Stimulated activated CD8-positive, alpha-beta memory T cell treated with anti-CD3 and anti-CD28 coated beads, Interleukin-15, amount 100 ng/mL, for 4 hours (primary cell): ENCODE data around the gene IL1RN.

Experiments
- DNase-seq, 2 donors: peaks; one replicate each; pipeline ENCODE4 v3.0.0-alpha.2; 2020; ENCODE audit warnings: low read depth in 2 of 2

Gene IL1RN

DNA sequence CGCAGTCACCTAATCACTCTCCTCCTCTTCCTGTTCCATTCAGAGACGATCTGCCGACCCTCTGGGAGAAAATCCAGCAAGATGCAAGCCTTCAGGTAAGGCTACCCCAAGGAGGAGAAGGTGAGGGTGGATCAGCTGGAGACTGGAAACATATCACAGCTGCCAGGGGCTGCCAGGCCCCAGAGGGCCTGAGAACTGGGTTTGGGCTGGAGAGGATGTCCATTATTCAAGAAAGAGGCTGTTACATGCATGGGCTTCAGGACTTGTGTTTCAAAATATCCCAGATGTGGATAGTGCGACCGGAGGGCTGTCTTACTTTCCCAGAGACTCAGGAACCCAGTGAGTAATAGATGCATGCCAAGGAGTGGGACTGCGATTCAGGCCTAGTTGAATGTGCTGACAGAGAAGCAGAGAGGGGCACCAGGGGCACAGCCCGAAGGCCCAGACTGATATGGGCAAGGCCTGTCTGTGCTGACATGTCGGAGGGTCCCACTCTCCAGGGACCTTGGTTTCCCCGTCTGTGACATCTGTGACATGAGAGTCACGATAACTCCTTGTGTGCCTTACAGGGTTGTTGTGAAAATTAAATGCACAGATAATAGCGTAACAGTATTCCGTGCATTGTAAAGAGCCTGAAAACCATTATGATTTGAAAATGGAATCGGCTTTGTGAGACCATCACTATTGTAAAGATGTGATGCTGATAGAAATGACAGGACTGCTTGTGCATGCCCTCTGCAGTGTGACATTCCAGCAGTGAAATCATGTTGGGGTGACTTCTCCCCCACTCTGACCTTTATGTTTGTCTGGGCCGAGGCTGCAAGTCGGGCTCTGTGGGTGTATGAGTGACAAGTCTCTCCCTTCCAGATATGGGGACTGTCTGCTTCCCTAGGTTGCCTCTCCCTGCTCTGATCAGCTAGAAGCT lies 510 bp downstream of the IL1RN start:
- no peak for DNase-seq

DNA sequence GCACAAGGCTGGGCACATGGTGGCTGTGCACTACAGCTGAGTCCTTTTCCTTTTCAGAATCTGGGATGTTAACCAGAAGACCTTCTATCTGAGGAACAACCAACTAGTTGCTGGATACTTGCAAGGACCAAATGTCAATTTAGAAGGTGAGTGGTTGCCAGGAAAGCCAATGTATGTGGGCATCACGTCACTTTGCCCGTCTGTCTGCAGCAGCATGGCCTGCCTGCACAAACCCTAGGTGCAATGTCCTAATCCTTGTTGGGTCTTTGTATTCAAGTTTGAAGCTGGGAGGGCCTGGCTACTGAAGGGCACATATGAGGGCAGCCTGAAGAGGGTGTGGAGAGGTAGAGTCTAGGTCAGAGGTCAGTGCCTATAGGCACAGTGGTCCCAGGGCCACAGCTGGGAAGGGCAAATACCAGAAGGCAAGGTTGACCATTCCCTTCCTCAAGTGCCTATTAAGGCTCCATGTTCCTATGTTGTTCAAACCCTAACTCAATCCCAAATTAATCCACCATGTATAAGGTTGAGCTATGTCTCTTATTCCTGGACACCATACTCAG lies 2.2 kb downstream of the IL1RN start:
- DNase-seq = no peak

DNA sequence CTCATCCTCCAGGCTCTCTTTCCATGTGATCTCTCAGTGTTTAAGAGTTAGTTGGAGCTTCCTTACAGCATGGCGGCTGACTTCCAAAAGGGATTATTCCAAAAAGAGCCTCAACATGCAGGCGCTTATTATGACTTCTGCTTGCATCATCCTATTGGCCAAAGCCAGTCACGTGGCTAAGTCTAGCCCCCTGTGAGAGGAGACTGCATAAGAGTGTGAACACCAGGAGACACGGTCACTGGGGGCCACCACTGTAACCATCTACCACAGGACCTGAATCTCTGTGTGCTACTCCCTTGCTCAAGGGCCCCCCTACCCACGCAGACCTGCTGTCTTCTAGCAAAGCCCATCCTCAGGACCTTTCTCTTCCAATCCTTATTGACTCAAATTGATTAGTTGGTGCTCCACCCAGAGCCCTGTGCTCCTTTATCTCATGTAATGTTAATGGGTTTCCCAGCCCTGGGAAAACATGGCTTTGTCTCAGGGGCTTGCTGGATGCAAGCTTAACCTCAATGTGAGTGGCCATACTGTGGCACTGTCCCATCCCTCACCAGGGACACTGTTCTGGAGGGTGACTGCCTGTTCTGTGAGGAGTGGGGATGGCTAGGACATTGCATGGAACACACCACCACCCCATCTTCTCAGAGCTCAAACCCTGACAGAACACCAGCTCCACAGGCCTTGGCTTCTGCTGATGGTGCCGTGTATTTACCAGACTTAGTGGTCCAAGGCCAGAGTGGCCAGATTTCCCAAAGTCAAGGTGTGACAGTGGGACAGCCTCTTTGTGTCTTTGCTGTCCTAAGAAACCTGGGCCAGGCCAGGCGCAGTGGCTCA lies 4.2 kb downstream of the IL1RN start:
- no peak for DNase-seq

DNA sequence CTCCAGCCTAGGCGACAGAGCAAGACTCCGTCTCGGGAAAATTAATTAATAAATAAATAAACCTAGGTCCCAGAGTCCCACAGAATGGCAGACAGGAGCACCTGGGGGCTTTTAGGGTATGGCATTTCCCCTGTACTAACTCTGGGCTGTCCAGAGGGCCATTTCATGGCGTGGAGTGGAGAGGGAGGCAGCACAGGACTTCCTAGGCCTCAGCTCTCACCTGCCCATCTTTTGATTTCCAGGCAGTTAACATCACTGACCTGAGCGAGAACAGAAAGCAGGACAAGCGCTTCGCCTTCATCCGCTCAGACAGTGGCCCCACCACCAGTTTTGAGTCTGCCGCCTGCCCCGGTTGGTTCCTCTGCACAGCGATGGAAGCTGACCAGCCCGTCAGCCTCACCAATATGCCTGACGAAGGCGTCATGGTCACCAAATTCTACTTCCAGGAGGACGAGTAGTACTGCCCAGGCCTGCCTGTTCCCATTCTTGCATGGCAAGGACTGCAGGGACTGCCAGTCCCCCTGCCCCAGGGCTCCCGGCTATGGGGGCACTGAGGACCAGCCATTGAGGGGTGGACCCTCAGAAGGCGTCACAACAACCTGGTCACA lies 5.1 kb downstream of the IL1RN start:
- DNase-seq = no peak

DNA sequence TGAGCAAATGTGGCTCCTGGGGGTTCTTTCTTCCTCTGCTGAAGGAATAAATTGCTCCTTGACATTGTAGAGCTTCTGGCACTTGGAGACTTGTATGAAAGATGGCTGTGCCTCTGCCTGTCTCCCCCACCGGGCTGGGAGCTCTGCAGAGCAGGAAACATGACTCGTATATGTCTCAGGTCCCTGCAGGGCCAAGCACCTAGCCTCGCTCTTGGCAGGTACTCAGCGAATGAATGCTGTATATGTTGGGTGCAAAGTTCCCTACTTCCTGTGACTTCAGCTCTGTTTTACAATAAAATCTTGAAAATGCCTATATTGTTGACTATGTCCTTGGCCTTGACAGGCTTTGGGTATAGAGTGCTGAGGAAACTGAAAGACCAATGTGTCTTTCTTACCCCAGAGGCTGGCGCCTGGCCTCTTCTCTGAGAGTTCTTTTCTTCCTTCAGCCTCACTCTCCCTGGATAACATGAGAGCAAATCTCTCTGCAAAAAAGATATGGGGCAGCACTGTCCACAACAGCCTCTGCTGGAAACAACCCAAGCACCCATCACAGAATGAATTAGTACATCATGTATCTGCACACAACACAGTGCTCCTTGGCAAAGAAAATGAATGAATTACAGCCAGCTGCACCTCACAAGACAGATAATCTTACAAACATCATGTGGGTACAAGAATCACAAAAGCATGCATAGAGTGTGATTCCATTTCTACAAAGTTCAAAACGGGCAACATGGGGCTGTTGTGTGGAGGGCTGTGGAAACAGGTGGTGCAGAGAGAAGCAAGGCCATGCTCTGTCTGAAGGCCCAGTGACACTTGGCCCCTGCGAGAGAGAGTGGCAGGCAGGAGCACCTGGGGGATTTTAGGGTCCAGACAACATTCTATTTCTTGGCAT lies 6.6 kb downstream of the IL1RN start:
- no peak for DNase-seq

DNA sequence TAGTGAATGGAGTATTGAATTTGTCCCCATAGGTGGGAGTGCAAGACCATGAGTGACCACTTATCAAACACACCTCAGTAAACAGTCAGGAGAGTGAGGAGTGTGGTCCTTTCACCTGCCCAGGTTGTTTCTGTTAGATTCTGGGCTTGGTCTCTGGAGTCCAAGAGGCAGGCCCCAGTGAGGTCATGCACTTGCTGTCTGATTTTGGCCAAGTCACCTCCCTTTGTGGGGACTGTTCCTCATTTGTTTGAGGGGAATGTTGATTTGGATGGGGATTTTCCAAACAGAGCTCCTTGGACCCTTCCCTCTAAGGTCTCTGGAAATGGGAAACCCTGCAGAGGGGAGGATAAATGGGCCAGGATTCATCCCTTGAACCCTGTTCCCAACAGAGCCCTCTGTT lies 7.3 kb downstream of the IL1RN start:
- no peak for DNase-seq

DNA sequence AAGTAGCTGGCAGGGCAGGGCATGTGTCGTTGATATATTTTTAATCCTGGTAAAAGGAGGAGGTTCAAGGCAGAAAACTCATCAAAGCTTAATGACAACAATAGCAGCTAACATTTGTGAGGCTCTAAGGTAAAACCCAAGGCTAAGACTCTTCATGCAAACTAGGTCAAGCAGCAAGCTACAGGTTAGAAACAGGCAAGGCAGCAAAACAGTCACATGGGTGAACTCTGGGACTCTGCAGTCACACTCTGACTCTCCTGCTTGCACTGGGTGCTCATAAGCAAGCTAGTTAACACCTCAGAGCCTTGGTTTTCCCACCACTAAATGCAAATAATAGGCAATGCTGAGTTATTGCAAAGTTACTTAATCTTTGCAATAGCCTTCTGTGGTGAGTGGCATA lies 7.9 kb downstream of the IL1RN start:
- DNase-seq = no peak

DNA sequence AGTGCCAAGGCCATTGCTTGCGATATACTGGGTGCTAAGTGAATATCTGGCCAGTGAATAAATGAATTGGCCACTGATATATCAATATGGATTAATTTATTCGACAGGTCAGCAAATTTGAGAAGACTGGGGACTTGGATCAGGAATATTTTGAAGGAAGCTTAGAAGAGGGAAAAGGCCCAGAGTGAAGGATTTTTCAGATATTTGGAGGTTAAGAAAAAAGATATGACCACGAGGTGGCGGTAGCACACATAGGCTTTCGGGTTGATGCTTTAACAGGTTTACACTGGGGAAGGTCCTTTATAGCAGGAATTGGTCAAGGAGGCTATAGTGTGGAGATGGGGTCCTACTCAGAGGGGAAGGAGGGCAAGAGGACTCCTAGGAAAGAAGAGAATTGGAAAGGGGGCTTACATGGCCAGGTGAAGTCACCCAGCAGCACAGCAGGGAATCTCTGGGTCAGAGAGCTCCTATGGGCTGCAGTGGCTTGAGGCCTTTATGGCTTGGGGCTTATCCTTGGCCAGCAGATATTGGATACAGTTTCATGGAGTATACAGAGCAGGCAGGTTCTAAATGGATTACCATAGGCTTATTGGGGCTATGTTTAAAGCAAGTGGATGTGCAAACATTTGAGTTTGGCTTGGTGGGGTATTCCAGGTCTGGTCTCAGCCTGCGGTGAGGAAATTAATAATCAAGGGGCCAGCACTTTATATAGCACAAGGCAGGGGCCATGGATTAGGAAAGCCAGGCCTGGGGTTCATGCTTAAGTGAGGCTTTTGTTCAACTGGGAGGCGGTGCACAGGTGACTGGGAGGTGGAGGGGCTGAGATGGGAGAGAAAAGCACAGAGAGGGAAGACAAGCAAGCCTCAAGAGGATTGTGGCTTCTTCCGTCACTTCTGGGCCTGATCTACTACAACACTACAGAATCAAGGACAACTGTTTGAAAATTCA lies 9.7 kb downstream of the IL1RN start:
- no peak for DNase-seq

DNA sequence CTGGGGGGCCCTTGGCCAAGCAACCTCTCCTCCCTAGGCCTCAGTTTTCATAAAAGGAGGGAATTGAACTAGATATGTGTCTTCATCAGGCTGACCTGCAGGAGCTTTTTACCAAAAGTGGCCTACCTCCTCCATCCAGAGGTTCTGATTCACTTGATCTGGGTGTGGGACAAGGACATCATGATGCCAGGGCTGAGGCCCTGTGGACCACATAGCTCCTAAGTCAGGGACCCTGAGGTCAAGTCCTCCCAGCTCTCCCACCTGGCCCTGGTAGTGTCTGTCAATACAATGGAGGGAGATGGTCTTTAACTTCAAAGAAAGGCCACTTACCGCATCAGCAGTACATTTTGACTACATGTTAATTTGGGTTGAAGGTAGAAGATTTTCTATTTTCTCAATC lies 10.4 kb downstream of the IL1RN start:
- DNase-seq = no peak

DNA sequence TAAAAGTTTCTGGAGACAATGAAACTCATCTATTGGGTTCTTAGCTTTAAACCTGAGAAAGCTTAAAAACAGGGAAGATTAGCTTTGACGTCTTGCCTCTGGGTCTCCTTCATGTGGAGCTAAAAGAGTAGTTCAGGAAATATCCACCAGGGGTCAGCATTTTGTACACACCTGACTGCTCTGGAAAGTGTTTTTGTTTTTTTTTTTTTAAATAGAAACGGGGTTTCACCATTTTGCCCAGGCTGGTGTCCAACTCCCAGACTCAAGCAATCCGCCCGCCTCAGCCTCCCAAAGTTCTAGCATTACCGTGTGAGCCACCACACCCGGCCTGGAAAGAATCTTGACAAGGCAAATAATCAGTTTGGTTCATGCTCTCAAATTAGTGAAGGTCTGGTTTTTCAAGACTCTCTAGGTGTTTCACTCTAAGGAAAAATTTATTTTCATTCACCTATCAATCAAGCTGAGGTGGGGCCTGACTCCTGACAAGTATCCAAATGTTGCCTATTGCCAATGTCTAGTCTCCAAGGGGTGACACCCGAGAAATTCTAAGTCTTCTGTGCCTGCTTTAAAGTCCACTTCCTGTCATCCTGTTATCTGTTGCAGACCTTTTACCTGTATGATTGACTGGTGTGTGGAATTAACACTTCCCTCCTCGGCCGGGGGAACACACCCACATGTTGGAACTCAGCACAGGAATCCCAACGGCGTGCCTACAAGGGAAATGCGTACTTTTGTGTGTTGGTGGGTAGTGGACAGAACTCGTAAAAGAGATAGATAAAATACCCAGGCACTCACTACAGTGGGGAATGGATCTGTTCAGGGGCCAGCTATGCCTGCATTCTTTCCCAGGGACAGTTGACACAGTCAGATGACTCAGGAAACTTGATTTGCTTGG lies 11.3 kb downstream of the IL1RN start:
- DNase-seq = no peak

DNA sequence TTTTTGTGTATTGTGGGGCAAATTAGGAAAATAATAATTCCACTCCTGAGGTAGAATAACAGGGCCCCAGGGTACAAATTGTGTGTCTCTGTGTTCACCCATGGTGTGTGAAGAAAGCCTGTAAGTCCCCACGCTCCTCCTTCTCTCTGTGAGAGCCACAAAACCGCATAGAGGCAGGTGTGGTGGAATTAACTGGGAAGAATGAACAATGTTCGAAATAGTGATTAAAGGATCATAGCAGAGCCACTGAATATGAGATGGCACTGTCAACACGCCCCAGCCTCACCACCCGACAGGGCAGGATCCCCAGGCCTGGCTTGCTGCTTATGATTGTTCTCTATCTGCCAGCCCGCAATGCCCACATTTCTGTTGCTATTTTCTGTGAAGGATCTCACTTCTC lies 14.1 kb downstream of the IL1RN start:
- DNase-seq = no peak

DNA sequence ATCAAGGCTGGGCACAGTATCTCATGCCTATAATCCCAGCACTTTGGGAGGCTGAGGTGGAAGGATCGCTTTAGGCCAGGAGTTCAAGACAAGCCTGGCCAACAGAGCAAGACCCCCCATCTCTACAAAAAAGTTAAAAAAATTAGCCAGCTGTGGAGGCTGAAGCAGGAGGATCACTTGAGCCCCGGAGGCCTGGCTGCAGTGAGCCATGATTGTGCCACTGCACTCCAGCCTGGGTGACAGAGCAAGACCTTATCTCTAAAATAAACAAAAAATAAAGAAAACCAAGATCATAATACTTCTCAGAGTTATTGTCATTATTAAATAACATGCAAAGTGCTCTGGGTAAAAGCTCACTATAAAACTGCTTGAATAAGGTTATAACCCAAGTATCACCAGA lies 14.9 kb downstream of the IL1RN start:
- no peak for DNase-seq

DNA sequence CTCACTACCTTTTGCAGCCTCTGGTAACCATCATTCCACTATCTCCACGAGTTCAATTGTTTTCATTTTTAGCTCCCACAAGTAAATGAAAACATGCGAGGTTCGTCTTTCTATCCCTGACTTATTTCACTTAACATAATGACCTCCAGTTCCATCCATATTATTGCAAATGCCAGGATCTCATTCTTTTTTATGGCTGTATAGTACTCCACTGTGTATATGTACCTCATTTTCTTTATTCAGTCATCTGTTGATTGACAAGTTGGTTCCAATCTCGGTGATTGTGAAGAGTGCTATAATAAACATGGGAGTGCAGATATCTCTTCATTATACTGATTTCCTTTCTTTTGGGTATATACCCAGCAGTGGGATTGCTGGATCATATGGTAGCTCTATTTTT lies 16.9 kb downstream of the IL1RN start:
- no peak for DNase-seq

DNA sequence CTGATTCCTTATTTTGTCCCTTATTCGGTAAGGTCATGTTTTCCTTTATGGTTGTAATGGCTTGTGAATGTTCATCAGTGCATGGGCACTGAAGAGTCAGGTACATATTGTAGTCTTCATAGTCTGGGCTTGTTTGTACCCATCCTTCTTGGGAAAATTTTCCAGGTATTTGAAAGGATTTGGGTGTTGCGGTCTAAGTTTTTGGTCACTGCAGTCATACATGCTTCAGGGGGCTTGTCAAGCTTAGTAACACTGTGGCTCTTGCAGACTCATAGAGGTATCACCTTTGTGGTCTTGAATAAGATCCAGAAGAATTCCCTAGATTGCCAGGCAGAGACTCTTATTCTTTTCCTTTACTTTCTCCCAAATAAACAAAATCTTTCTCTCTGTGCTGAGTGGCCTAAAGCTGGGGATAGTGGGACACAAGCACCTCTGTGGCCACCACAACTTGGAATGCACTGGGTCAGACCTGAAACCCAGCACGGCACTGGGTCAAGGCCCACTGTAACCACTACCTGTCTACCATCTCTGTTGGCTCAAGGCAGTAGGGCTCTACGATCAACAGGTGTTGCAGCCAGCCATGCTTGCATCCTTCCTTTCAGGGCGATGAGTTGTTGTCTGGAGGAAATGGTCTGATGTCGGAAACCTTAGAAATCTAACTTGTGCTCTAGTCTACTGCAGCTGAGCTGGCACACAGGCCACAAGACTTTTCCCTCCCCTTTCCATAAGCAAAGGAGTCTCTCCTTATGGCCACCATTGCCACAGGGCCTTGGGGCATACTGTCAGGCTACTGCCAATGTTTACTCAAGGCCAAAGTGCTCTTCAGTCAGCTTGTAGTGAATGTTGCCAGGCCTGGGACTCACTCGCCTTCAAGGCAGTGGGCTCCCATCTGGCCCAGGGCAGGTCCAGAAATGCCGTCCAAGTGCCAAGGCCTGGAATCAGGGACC lies 21.5 kb downstream of the IL1RN start:
- DNase-seq = no peak

DNA sequence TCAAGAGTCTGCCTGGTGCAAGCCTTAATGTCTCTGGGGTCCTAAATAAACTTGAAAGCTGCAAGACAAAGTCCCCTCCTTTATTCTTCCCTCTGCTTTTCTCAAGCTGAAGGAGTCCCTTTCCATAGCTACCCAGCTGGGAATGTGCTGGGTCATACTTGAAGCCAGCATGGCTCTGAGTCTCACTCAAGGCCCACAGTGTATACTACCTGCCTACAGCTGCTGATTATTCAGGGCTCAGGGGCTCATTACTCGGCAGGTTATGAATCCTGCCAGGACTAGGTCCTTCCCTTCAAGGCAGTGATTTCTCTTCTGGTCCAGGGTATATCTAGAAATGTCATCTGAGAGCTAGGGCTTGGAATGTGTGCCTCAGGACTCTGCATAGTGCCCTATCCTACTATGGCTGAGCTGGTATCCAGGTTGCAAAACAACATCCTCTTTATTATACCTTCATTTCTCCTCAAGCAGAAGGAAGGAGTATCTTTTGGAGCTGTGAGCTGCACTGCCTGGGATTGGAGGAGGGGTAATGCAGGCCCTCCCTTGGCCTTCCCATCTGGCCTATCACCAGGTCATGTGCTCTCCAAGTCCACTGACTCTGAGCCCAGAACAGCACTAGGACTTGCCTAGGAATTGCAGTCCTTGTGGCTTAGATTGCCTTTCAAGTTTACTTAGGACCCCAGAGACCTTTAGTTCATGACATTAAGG lies 22.3 kb downstream of the IL1RN start:
- DNase-seq = no peak

DNA sequence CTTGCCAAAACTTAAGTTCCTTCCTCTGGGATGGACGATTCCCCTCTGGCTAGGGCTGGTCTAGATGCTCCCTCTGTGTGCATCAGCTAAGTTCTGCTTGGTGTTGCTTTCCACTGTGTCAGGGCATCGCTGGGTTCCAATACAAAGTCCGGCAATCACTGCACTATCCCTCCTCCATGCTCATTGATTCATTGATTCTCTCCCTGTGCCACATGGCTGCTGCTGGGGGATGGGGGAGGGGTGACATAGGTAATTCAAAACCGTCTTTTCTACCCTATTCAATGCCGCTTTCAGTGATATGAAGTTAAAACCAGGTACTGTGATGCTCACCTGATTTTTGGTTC lies 22.8 kb downstream of the IL1RN start:
- no peak for DNase-seq

DNA sequence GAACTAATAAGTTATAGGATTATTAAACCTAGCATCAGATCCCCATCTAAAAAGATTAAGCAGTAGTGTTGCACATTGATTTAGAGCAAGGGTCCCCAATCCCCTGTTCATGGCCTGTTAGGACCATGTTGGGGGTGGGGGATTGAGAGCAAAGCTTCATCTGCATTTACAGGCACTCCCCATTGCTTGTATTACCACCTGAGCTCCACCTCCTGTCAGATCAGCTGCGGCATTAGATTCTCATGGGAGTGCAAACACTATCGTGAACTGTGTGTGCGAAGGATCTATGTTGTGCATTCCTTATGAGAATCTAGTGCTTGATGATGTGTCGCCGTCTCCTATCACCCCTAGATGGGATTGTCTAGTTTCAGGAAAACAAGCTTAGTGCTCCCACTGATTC lies 27.9 kb downstream of the IL1RN start:
- no peak for DNase-seq
